PFSK-1 (cell line): Measurements from ENCODE around the gene WWC1.

ENCODE experiments used
- POLR2AphosphoS5 ChIP-seq: IDR thresholded peaks from 2 replicates; pipeline ENCODE4 v1.6.1; 2012; ENCODE audit warnings: low read depth, mild to moderate bottlenecking, control low read depth, low read length, moderate library complexity
- TAF1 ChIP-seq: IDR thresholded peaks from 2 replicates; pipeline ENCODE4 v1.6.1; 2012; ENCODE audit warnings: low read length, control low read depth, borderline replicate concordance; ENCODE audit not compliant: insufficient read depth
- TF ChIP-seq, protein P1 (sequence below), 2 experiments: IDR thresholded peaks; 2 replicates each; pipeline versions ENCODE4 v1.6.1 to v1.8.0; 2011 to 2012; ENCODE audit warnings: low read depth in 2 of 2, low read length in 2 of 2, control low read depth in 1 of 2, inconsistent platforms in 1 of 2, mild to moderate bottlenecking in 1 of 2, moderate library complexity in 1 of 2; ENCODE audit not compliant: insufficient read depth in 1 of 2

DNA sequence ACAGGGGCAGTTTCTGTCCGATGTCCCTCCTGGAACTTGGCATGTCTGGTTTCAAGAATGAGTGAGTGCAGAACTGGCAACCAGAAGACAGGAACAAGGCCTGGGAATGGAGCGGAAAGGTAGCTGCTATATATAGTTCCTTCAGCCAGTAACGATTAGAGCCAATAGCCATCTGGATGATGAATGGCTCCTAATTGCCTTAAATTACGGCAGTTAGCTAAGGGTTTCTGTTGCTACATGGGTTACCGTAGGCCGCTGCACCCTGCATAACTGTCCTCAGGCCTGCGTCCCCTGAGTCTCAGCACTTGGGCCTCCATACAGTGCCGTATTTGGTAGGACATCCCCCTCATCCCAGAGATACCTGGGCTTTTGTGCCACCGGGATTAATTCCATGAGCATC is 29.4 kb downstream of the WWC1 start:
- no peak for TF ChIP-seq TAF1
- no peak for TF ChIP-seq POLR2AphosphoS5
- TF ChIP-seq, protein P1, sequence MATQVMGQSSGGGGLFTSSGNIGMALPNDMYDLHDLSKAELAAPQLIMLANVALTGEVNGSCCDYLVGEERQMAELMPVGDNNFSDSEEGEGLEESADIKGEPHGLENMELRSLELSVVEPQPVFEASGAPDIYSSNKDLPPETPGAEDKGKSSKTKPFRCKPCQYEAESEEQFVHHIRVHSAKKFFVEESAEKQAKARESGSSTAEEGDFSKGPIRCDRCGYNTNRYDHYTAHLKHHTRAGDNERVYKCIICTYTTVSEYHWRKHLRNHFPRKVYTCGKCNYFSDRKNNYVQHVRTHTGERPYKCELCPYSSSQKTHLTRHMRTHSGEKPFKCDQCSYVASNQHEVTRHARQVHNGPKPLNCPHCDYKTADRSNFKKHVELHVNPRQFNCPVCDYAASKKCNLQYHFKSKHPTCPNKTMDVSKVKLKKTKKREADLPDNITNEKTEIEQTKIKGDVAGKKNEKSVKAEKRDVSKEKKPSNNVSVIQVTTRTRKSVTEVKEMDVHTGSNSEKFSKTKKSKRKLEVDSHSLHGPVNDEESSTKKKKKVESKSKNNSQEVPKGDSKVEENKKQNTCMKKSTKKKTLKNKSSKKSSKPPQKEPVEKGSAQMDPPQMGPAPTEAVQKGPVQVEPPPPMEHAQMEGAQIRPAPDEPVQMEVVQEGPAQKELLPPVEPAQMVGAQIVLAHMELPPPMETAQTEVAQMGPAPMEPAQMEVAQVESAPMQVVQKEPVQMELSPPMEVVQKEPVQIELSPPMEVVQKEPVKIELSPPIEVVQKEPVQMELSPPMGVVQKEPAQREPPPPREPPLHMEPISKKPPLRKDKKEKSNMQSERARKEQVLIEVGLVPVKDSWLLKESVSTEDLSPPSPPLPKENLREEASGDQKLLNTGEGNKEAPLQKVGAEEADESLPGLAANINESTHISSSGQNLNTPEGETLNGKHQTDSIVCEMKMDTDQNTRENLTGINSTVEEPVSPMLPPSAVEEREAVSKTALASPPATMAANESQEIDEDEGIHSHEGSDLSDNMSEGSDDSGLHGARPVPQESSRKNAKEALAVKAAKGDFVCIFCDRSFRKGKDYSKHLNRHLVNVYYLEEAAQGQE (IDR thresholded peaks at IDR 0.05; ENCODE audit: insufficient read depth in 1 of 2, low read depth in 2 of 2, low read length in 2 of 2) = no peak
